T-helper 22 cell (primary cell): ENCODE data around the gene FBXO5.
"Not testable (repeated sequence)": the region's sequence is repeated elsewhere in the genome, so short reads cannot be mapped to it uniquely, and the experiment has no call there.

Experiments used
- DNase-seq: peaks from one replicate; pipeline ENCODE4 v3.0.0-alpha.2; 2020; ENCODE audit warnings: low read depth

FBXO5 gene

GRCh38 chr6:152982904-152983636, at the start of gene FBXO5:
TSS of gene FBXO5 (minus strand) at chr6:152983041. CDS start at chr6:152982959, 82 bp downstream.
- DNase-seq = peak; percentile 93

DNA sequence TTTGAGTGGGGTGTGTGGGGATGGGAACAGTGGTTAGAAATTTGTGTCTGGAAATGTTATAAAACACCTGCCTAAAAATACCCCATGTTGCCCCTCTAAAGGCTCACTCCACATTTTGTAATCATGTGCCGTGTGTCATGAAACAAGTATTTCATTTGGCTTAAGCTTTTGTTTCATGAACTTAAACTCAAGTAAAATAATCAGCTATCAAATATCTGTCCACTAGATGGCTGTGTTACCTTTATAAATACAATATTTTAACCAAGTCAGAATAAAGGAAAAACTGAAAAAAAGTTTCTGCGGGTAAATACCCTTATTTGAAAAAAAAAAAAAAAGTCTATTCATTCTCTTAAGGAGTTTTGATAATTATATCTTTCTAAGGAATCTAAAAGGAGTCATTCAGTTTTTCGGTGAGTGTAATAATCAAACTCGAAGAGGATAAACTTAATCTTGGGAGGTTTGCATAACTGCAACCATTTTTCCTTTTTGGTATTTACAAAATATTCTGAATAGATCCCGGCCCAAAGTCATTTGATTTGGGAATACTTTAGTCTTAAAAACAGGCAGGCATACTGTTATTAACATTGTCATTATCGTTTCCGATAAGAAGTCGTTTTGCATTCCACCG, 49.5 kb upstream of the FBXO5 start:
- DNase-seq = no peak

DNA sequence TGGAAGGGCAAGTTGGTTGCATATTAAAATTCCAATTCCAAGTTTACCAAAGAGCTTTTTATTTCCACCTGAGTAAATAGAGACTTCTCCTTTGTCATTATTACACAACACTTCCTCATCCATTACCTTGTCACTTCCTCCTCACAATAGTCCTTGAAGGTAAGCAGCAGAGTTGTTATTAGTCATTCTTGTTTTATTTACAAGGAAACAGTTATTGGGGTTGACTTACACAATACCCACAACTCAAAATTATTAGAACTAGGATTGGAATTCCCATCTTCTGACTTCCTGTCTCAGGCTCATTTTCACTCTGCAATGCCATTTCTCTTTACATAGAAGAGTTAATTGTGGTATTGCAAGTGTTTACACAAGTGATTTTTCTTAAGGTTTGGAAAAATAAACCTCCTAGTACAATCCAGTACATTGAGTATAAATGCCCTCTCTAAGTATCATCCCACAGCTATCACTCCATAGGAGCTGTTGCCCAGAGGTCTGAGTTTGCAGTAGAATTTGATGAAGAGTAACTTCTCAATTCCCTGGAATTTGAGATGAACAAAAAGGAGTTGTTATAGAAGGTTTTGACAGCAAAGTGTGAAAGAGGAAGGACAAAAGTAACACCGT, 48.6 kb upstream of the FBXO5 start:
- no peak for DNase-seq

GRCh38 chr6:153028963-153029362, 46.1 kb upstream of the FBXO5 start:
- DNase-seq = no peak

DNA sequence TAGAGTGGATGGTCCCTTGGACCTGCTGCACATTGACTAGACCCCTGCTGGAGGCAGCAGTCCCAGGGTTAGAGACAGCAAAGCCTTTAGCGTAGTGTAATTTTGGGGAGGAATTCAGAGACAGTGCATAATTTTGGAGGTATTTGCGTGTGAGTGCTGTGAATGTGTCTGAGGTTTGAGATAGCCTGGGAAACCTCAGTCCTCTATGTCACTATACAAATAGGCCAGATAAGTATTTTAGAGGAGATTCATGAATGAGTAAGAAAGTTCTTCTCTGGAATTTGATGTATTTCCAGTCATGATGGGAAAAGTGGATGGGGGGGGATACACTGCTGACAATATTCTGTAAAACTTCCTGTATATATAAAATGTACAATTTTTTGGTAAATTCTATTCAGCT, 45.4 kb upstream of the FBXO5 start:
- DNase-seq = no peak

DNA sequence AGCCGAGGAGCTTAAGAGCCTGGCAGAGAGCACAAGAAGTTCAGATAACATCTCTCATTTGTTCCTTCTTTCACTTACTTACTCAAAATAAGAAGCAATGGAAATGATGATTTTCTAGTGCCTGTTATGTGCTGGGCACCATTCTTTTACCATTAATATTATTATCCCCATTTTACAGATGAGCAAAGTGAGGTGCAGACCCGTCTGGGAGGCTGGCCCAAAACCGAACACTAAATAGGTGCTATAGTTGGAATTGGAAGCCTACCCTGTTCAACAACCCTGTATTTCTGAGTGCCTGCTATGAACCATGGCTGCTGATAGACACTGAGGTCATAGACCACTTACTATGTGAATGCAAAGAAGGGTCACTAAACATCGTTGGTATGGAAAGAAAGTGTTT, 44.6 kb upstream of the FBXO5 start:
- no peak for DNase-seq

GRCh38 chr6:153024709-153025017, 41.8 kb upstream of the FBXO5 start:
- no peak for DNase-seq

GRCh38 chr6:153023977-153024708, 41.3 kb upstream of the FBXO5 start:
- no peak for DNase-seq

DNA sequence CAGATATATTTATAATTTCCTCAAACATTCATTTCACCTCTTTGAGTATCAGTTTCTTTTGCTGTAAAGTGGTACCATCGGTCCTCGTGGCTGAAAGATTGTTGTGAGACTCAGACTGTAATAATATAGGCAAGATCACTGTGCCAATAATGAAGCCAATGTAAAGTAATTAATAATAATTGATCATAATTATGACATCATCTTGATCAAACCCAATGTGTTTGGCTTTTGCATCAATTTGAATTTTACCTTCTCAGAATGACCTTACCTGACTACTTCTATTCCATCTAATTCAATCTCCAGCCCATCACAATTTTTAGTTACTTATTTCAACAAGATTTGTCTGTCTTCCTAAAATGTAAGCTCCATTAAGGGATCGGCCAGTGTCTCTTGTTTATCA, 35.5 kb upstream of the FBXO5 start:
- no peak for DNase-seq

DNA sequence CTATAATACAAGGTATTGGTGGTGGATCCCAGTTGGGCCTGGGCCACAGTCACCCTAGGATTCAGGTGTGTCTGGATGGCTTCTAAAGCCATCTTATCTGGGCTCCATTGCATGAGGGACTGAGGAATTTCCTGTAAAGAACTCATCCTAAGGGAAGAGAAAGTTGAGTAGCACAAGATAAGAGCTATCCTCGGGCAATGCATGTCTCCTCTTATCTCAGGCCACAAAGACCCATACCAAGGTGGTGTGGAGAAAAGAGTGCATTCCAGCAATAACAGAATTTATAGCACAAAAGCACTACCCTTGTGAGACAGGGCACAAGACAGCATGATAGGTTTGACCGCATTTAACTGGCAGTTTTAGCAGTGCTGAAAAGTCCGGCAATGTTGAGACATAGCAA, 34.0 kb upstream of the FBXO5 start:
- DNase-seq = no peak

- no peak for DNase-seq
Measured at GRCh38 chr6:153015094-153015640, 32.3 kb upstream of the FBXO5 start.

DNA sequence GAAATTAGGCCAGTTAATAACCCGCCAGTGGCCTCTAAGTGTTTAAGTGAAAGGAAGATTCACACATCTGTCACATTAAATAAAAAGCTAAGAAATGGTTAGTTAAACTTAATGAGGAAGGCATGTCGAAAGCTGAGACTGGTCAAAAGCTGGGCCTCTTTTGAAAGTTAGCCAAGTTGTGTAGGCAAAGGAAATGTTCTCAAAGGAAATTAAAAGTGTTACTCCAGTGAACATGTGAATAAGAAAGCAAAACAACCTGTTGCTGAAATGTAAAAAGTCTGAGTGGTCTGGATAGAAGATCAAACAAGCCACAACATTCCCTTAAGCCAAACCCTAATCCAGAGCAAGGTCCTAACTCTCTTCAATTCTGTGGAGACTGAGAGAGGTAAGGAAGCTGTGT, 30.6 kb upstream of the FBXO5 start:
- DNase-seq = no peak

- DNase-seq = no peak
Measured at GRCh38 chr6:153012856-153013255, 30.0 kb upstream of the FBXO5 start.

GRCh38 chr6:153003366-153003690, 20.5 kb upstream of the FBXO5 start:
- no peak for DNase-seq

GRCh38 chr6:153002613-153003365, 19.9 kb upstream of the FBXO5 start, which contains the start of gene MTRF1L:
TSS of gene MTRF1L (minus strand) at chr6:153002709. CDS start at chr6:153002685, 24 bp downstream.
- peak; percentile 82 for DNase-seq

GRCh38 chr6:153001767-153002612, 19.1 kb upstream of the FBXO5 start:
- DNase-seq = no peak

DNA sequence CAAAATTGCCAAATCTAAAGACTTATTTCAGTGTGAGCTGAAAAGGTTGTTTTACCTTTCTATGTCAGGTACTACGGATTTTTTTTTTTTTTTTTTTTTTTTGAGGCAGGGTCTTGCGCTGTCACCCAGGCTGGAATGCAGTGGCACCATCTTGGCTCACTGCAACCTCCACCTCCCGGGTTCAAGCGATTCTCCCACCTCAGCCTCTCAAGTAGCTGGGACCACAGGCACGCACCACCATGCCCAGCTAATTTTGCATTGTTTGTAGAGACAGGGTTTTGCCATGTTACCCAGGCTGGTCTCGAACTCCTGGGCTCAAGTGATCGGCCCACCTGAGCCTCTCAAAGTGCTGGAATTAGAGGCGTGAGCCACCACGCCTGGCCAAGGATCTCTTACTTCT, 17.9 kb upstream of the FBXO5 start:
- DNase-seq = not testable (repeated sequence)

DNA sequence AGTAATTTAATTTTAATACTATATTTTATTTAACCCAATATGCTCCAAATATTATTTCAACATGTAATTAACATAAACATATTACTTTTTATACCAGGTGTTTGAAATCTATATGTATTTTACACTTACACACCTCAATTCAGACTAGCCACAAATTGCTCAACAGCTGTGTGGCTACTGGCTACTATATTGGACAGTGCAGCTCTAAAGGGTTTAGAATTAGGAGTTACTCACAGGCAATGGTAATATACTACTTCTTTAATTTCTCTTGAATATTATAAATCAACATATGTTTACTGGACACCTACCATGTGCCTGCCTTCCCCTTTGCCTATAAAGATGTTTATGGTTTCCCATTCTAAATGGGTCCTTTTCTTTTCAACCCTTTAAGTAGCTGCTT, 17.4 kb upstream of the FBXO5 start:
- DNase-seq = no peak

DNA sequence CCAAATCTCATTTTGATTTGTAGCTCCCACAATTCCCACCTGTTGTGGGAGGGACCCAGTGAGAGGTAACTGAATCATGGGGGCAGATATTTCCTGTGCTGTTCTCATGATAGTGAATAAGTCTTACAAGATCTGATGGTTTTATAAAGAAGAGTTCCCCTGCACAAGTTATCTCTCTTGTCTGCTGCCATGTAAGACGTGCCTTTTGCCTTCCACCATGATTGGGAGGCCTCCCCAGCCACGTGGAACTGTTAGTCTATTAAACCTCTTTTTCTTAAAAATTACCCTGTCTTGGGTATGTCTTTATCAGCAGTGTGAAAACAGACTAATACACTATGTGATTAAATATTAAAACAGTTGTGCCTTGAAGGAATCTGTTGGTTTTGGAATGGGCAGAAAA, 16.7 kb upstream of the FBXO5 start:
- DNase-seq = not testable (repeated sequence)

GRCh38 chr6:152993847-152994246, 11.0 kb upstream of the FBXO5 start:
- DNase-seq = no peak

DNA sequence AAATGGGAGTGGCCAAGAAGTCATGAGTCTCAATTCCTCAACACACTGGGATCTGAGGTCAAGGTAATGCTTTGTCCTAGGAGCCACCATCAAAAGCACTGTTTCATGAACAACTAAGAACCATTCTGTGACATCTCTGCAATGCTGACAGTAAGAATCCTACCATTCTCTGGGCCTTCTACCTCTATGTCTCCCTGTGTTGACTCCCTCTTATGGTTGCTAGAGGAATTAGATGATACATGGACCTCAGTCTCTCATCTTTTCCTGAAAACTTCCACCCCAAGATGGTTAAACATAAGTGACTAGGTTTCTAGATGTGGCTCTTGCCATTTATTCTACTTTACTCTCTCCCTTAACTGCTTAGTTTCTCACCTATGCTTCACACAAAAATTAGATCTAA, 10.6 kb upstream of the FBXO5 start:
- DNase-seq = no peak
